NCI-H2196 treated with DMSO at 0.1 percent for 48 hours (cell line): ENCODE data around the gene NR1D1.

Source experiments
- DNase-seq: peaks from one replicate; lab custom pipeline; 2025; ENCODE audit not compliant: unreplicated experiment; lab: John Stamatoyannopoulos, UW

NR1D1 gene

GRCh38 chr17:40063901-40064531 is 36.4 kb downstream of the NR1D1 start:
- DNase-seq = no peak

- DNase-seq = no peak
Measured at GRCh38 chr17:40063187-40063771, 37.1 kb downstream of the NR1D1 start.

- no peak for DNase-seq
Measured at GRCh38 chr17:40062329-40063186, 37.8 kb downstream of the NR1D1 start, which contains the start of gene THRA. Gene THRA (plus strand): TSS chr17:40062965. CDS start chr17:40074489, 11,524 bp downstream.

GRCh38 chr17:40061609-40062038 is 38.8 kb downstream of the NR1D1 start:
- no peak for DNase-seq

GRCh38 chr17:40060887-40061608 is 39.3 kb downstream of the NR1D1 start:
- DNase-seq = no peak

- DNase-seq = no peak
Measured at GRCh38 chr17:40059729-40060475, 40.5 kb downstream of the NR1D1 start.

GRCh38 chr17:40058865-40059264 is 41.5 kb downstream of the NR1D1 start:
- DNase-seq = no peak

- no peak for DNase-seq
Measured at GRCh38 chr17:40058186-40058784, 42.1 kb downstream of the NR1D1 start.

- no peak for DNase-seq
Measured at GRCh38 chr17:40056379-40057015, 43.9 kb downstream of the NR1D1 start.
